Karpas-422 (cell line): ENCODE measurements around the gene C10orf88. TPM values are rescaled to one million over a fixed set of nuclear protein-coding genes. Genes with fewer than 3 reads are reported as not detected.
"Not testable (repeated sequence)": the region's sequence is repeated elsewhere in the genome, so short reads cannot be mapped to it uniquely, and the experiment has no call there.

Experiments
- DNase-seq: peaks from one replicate; pipeline ENCODE4 v3.0.0-alpha.2; 2015
- H2AFZ ChIP-seq: fragments of 200-600 bp; sonication (generic); 2 replicates; pipeline ENCODE4 v1.6.1; 2014; ENCODE audit warnings: antibody characterized with exemption, low read length, mixed read lengths
- H3K27ac ChIP-seq: fragments of 200-600 bp; sonication (generic); 2 replicates; pipeline ENCODE4 v1.5.1; 2014; ENCODE audit warnings: mild to moderate bottlenecking, low read length, moderate library complexity
- H3K27me3 ChIP-seq: fragments of 200-600 bp; sonication (generic); 2 replicates; pipeline ENCODE4 v1.6.1; 2014; ENCODE audit warnings: low read length, mixed read lengths
- H3K36me3 ChIP-seq: fragments of 200-600 bp; sonication (generic); 2 replicates; pipeline ENCODE4 v1.6.1; 2014; ENCODE audit warnings: low read length, mixed read lengths; ENCODE audit not compliant: insufficient read depth
- H3K4me1 ChIP-seq: fragments of 200-600 bp; sonication (generic); 2 replicates; pipeline ENCODE4 v1.6.1; 2014; ENCODE audit warnings: mild to moderate bottlenecking, low read length, mixed read lengths
- H3K4me2 ChIP-seq: fragments of 200-600 bp; sonication (generic); 2 replicates; pipeline ENCODE4 v1.6.1; 2014; ENCODE audit warnings: low read length, low read depth, mild to moderate bottlenecking; ENCODE audit not compliant: poor library complexity, severe bottlenecking
- H3K4me3 ChIP-seq: fragments of 200-600 bp; sonication (generic); 2 replicates; pipeline ENCODE4 v1.5.1; 2014; ENCODE audit warnings: mild to moderate bottlenecking, antibody characterized with exemption, low read length, mixed read lengths
- H3K79me2 ChIP-seq: fragments of 200-600 bp; sonication (generic); 2 replicates; pipeline ENCODE4 v1.6.1; 2014; ENCODE audit warnings: mild to moderate bottlenecking, low read length, mixed read lengths
- H3K9ac ChIP-seq: fragments of 200-600 bp; sonication (generic); 2 replicates; pipeline ENCODE4 v1.6.0; 2014; ENCODE audit warnings: low read length
- H3K9me2 ChIP-seq: fragments of 200-600 bp; sonication (generic), shearing (Covaris generic); replicated peaks from 2 replicates; pipeline ENCODE4 v1.6.0; 2014; ENCODE audit warnings: mild to moderate bottlenecking, low read length, moderate library complexity; ENCODE audit not compliant: insufficient read depth
- H3K9me3 ChIP-seq: fragments of 300-700, 200-600 bp; sonication (generic); 2 replicates; pipeline ENCODE4 v1.6.1; 2014; ENCODE audit warnings: low read length, mixed read lengths
- H4K20me1 ChIP-seq: fragments of 200-600 bp; sonication (generic); 2 replicates; pipeline ENCODE4 v1.6.1; 2014; ENCODE audit warnings: mild to moderate bottlenecking, antibody characterized with exemption, low read length, low read depth; ENCODE audit not compliant: insufficient read depth
- total RNA-seq: library from RNA; depleted of rRNA; stranded (reverse); fragments of >200 nt; shearing (Covaris generic); gene quantifications from 2 replicates; pipeline ENCODE4 v1.2.3, GENCODE V29; 2014; ENCODE audit warnings: low replicate concordance; rRNA removed

Gene C10orf88
- total RNA-seq, 1 experiment from 2014 or later, result 18.0 TPM

- Histone ChIP-seq H3K36me3 (no peaks in the 10 kb centered on the region), H4K20me1 (no peaks in the 10 kb centered on the region), H3K27ac (no peak within 1 kb of the TSS), H3K79me2 (no peaks in the 10 kb centered on the region), H3K4me3 (no peak within 1 kb of the TSS), H3K9ac (no peak within 1 kb of the TSS), H3K27me3 (no peaks in the 10 kb centered on the region), H3K4me1 (no peaks in the 10 kb centered on the region), H2AFZ (no peak within 1 kb of the TSS), H3K9me3 (no peaks in the 10 kb centered on the region), H3K4me2 (no peak within 1 kb of the TSS), H3K9me2 (no peaks in the 10 kb centered on the region)
- no peak for DNase-seq
Observed at GRCh38 chr10:122910310-122910709, 43.7 kb downstream of the C10orf88 start, which contains the start of gene FAM24A. Gene FAM24A (plus strand): TSS chr10:122910610. CDS start chr10:122911635, 1,025 bp downstream.

GRCh38 chr10:122903861-122904260 is 50.2 kb downstream of the C10orf88 start:
- not testable (repeated sequence) for H2AFZ ChIP-seq, H3K9me3 ChIP-seq, H3K27me3 ChIP-seq, H3K4me1 ChIP-seq, H3K79me2 ChIP-seq, H4K20me1 ChIP-seq, H3K27ac ChIP-seq, H3K9me2 ChIP-seq, DNase-seq, H3K4me2 ChIP-seq, H3K9ac ChIP-seq, H3K4me3 ChIP-seq, H3K36me3 ChIP-seq

GRCh38 chr10:122894261-122894944 is 59.6 kb downstream of the C10orf88 start:
- H3K4me1 ChIP-seq, result no peaks in the 10 kb centered on the region
- H3K27ac ChIP-seq, result no peak overlapping the region
- H3K4me2 ChIP-seq, result no peak overlapping the region
- no peak overlapping the region for H3K9ac ChIP-seq
- no peak overlapping the region for H3K4me3 ChIP-seq
- H3K79me2 ChIP-seq, result no peaks in the 10 kb centered on the region
- H2AFZ ChIP-seq, result no peak overlapping the region
- no peaks in the 10 kb centered on the region for H3K36me3 ChIP-seq
- H3K27me3 ChIP-seq, result no peaks in the 10 kb centered on the region
- no peaks in the 10 kb centered on the region for H3K9me2 ChIP-seq
- DNase-seq, result no peak
- H4K20me1 ChIP-seq, result no peaks in the 10 kb centered on the region
- no peaks in the 10 kb centered on the region for H3K9me3 ChIP-seq

GRCh38 chr10:122884166-122884565 is 69.9 kb downstream of the C10orf88 start:
- H3K36me3 ChIP-seq, result no peaks in the 10 kb centered on the region
- H3K79me2 ChIP-seq, result peaks cover 10% of the 10 kb centered on the region
- H3K9me2 ChIP-seq, result no peaks in the 10 kb centered on the region
- H4K20me1 ChIP-seq, result no peaks in the 10 kb centered on the region
- DNase-seq, result no peak
- H3K4me2 ChIP-seq, result no peak overlapping the region
- peaks cover 9% of the 10 kb centered on the region for H3K4me1 ChIP-seq
- H3K27ac ChIP-seq, result no peak overlapping the region
- no peak overlapping the region for H3K4me3 ChIP-seq
- no peaks in the 10 kb centered on the region for H3K27me3 ChIP-seq
- H3K9ac ChIP-seq, result no peak overlapping the region
- H2AFZ ChIP-seq, result no peak overlapping the region
- no peaks in the 10 kb centered on the region for H3K9me3 ChIP-seq

GRCh38 chr10:122882766-122883165 is 71.3 kb downstream of the C10orf88 start:
- no peak for DNase-seq
- H3K4me1 ChIP-seq, result peaks cover 11% of the 10 kb centered on the region
- no peak overlapping the region for H3K4me3 ChIP-seq
- H3K27me3 ChIP-seq, result no peaks in the 10 kb centered on the region
- H3K27ac ChIP-seq, result no peak overlapping the region
- H3K36me3 ChIP-seq, result 0 out of 2 replicates have a peak, but pooled peaks cover 2% of the 10 kb centered on the region
- H3K4me2 ChIP-seq, result no peak overlapping the region
- no peaks in the 10 kb centered on the region for H4K20me1 ChIP-seq
- peaks cover 24% of the 10 kb centered on the region for H3K79me2 ChIP-seq
- no peak overlapping the region for H2AFZ ChIP-seq
- H3K9me3 ChIP-seq, result no peaks in the 10 kb centered on the region
- no peak overlapping the region for H3K9ac ChIP-seq
- no peaks in the 10 kb centered on the region for H3K9me2 ChIP-seq

Other genes starting within 250 kb of the C10orf88 start
- 1.1 and 1.2 TPM in 2 replicates for gene CUZD1, start 108.4 kb downstream of the C10orf88 start, total RNA-seq
- 11.6 and 16.3 TPM in 2 replicates for gene FAM24B, start 74.6 kb downstream of the C10orf88 start, total RNA-seq
- not detected in 2 replicates for gene FAM24A, start 43.6 kb downstream of the C10orf88 start, total RNA-seq
- gene PSTK, start 26.2 kb upstream of the C10orf88 start, total RNA-seq, result 8.0 and 13.8 TPM in 2 replicates
- 5.4 and 14.8 TPM in 2 replicates for gene IKZF5, start 54.6 kb upstream of the C10orf88 start, total RNA-seq
- 5.8 and 7.8 TPM in 2 replicates for gene ACADSB, start 54.8 kb upstream of the C10orf88 start, total RNA-seq
- not detected in 2 replicates for gene HMX3, start 181.7 kb upstream of the C10orf88 start, total RNA-seq
- not detected in 2 replicates for gene HMX2, start 193.9 kb upstream of the C10orf88 start, total RNA-seq
- 183 and 393 TPM in 2 replicates for gene BUB3, start 200.2 kb upstream of the C10orf88 start, total RNA-seq